HG03469 (cell line): ENCODE measurements around the gene NKAPL.
"Not testable (repeated sequence)": the region's sequence is repeated elsewhere in the genome, so short reads cannot be mapped to it uniquely, and the experiment has no call there.

Source experiments
- ATAC-seq: cut with Tn5 transposase; IDR thresholded peaks from one replicate; pipeline ENCODE4 v1.9.1; 2021; ENCODE audit warnings: mild to moderate bottlenecking, moderate library complexity, moderate number of reproducible peaks; ENCODE audit not compliant: unreplicated experiment

NKAPL gene

DNA sequence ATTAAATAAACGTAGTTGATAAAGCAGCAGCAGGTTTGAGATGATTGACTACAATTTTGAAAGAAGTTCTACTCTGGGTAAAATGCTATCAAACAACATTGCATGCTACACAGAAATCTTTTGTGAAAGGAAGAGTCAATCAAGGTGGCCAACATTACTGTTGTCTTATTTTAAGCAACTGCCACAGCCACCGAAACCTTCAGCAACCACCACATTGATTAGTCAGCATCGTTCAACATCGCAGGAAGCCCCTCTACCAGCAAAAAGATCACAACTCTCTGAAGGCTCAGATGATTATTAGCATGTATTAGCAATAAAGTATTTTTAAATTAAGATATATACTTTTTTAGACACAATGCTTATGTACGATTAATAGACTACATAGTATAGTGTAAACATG lies 36.2 kb downstream of the NKAPL start:
- no peak for ATAC-seq

DNA sequence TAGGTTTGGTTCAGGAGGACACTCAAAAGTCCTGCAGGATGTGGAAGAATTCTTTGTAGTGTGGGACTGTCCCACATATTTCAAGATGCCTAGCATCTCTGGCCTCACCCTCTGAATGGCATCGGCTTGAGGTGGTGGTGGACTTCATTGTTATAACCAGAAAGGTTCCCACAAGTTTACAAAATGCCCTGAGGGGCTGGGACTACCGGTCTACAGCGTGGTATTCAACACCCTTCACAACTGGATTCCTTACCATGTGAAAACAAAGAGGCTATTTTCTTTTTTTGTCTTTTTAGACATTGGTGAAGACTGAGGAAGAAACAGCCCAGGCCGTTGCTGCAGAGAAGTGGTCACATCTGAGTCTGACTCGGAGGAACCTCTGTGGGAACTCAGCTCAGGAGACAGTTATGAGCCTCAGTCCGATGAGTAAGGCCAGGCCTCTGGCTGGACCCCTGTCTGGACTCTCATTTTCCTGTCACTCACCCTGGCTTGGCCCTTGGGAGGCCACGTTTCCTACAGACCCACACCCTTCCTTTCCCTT lies 37.5 kb downstream of the NKAPL start:
- ATAC-seq, result no peak

DNA sequence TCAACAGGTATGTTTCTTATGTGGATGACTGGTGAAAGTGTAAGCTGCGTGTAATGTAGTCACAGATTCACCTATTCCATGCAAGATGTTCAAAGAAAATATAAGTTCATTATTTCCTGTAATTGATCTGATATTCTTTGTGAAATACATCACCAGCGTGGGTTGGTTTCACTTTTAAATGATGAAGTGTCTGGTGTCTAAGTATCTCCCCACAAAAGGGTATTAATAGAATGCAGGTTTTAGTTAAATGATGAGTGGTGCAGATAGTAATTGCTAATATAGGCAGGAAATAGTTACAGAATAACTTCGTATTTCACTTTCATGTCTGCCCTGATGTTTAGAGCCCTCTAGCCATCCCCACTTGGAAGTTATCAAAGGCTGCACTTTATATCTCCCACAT lies 44.5 kb downstream of the NKAPL start:
- ATAC-seq, result peak; percentile 60

DNA sequence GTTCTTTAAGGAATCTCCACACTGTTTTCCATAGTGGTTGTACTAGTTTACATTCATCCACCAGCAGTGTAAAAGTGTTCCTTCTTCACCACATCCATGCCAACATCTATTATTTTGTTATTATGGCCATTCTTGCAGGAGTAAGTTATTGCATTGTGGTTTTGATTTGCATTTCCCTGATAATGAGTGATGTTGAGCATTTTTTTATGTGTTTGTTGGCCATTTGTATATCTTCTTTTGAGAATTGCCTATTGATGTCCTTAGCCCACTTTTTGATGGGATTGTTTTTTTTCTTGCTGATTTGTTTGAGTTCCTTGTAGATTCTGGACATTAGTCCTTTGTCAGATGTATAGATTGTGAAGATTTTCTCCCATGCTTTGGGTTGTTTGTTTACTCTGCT lies 47.3 kb downstream of the NKAPL start:
- not testable (repeated sequence) for ATAC-seq
